Cardiac fibroblast (primary cell): ENCODE results near the gene RAVER2.
"Not testable (repeated sequence)": the region's sequence is repeated elsewhere in the genome, so short reads cannot be mapped to it uniquely, and the experiment has no call there.

Experiments
- DNase-seq, 2 donors: peaks; one replicate each; pipeline versions ENCODE4 v3.0.0 to v3.0.0-alpha.2; 2010; ENCODE audit warnings: low read depth in 2 of 2
- H3K4me3 ChIP-seq, 2 donors: replicated peaks in 1 of 2; 1 replicate in 1 of 2; 2 replicates in 1 of 2; pipeline ENCODE4 v1.5.1; 2011; ENCODE audit warnings: low read depth in 2 of 2, low read length in 2 of 2, mild to moderate bottlenecking in 2 of 2, moderate library complexity in 1 of 2
- TF ChIP-seq, protein P1 (sequence below): IDR thresholded peaks from one replicate; pipeline ENCODE4 v1.5.1; 2011; ENCODE audit warnings: low read depth, mild to moderate bottlenecking, low read length, inconsistent platforms

The RAVER2 gene, protein sequence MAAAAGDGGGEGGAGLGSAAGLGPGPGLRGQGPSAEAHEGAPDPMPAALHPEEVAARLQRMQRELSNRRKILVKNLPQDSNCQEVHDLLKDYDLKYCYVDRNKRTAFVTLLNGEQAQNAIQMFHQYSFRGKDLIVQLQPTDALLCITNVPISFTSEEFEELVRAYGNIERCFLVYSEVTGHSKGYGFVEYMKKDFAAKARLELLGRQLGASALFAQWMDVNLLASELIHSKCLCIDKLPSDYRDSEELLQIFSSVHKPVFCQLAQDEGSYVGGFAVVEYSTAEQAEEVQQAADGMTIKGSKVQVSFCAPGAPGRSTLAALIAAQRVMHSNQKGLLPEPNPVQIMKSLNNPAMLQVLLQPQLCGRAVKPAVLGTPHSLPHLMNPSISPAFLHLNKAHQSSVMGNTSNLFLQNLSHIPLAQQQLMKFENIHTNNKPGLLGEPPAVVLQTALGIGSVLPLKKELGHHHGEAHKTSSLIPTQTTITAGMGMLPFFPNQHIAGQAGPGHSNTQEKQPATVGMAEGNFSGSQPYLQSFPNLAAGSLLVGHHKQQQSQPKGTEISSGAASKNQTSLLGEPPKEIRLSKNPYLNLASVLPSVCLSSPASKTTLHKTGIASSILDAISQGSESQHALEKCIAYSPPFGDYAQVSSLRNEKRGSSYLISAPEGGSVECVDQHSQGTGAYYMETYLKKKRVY

DNA sequence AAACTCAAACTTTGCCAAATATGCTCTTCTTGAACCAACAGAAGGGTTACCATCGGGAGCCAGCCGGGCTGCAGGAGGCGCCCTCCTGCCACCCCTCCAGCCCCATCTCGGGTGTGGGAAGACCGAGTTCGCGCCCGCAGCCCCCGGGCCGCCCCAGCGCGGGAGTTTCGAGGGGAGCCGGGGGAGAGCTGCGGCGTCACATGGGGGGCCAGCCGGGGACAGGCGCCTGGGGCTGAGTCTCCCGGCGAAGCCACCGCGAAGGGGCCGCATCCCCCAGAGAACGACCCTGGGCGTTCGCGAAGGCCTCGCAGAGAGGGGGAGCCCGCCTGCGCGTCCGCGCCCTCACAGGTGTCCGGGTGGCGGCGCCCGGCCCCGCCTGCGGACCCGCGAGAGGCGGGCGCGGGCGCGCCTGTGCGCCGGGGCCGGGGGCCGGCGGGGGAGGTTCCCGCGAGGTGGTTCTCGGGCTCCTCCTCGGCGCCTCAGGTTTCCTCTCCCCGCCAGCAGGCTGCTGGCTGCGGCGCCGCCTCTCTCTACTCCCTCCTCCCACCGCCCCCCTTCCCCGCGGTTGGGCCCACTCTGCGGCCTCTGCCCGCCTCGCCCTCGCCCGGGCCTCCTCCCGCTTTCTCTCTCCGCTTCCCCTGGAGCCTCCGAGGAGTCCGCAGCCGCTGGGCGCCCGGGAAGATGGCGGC lies at the start of gene RAVER2:
Gene RAVER2, plus strand, starts transcription at position 584 of the 689 bp plus-strand sequence. Its CDS starts 98 bp downstream, at position 682.
- peak within 1 kb of the TSS; percentile 74 to 77 for H3K4me3 ChIP-seq
- TF ChIP-seq, protein P1, sequence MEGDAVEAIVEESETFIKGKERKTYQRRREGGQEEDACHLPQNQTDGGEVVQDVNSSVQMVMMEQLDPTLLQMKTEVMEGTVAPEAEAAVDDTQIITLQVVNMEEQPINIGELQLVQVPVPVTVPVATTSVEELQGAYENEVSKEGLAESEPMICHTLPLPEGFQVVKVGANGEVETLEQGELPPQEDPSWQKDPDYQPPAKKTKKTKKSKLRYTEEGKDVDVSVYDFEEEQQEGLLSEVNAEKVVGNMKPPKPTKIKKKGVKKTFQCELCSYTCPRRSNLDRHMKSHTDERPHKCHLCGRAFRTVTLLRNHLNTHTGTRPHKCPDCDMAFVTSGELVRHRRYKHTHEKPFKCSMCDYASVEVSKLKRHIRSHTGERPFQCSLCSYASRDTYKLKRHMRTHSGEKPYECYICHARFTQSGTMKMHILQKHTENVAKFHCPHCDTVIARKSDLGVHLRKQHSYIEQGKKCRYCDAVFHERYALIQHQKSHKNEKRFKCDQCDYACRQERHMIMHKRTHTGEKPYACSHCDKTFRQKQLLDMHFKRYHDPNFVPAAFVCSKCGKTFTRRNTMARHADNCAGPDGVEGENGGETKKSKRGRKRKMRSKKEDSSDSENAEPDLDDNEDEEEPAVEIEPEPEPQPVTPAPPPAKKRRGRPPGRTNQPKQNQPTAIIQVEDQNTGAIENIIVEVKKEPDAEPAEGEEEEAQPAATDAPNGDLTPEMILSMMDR: peak; percentile 50
- peak; percentile 43 to 76 for DNase-seq

DNA sequence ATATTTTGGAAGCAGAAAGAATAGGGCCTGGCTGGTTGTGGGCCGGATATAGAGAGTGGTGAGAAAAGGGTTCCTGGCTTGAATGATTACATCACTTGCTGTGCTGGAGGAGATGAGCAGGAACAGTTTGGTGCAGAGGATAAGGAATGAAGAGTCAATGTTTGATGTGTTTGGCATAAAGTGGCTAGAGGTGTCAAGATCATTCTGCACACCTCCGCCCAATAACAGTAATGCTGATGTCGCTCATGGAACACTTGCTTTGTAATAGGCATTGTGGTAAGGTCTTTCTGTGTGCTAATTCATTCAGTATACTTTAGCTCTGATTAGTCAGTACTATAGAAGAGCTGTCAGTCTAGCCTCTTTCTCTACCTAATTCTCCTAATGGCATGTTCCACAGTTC lies 48.0 kb upstream of the RAVER2 start:
- TF ChIP-seq, protein P1: no peak
- DNase-seq: no peak
- H3K4me3 ChIP-seq: no peak overlapping the region

DNA sequence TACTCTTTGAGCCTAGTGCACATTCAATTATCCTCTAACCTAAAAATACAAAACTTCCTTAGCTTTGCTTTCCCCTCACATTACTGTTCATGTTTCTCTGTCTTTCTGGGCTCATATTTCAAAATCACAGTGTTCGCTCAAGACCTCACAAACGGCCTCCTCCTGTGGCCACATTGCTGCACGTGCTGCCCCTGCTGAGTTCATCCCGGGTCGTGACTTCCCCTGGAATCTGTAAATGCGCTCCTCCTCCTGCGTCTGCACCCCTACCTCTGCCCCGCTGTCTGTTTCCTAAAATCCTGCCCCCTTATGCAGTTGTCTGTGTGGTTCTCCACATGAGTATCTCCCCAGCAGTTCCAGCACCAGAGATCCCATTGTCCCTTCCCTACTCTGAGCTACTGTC lies 45.5 kb upstream of the RAVER2 start:
- TF ChIP-seq, protein P1: no peak
- DNase-seq: no peak
- H3K4me3 ChIP-seq: no peak overlapping the region

GRCh38 chr1:64701071-64701470 lies 43.8 kb upstream of the RAVER2 start:
- TF ChIP-seq, protein P1: no peak
- no peak for DNase-seq
- no peak overlapping the region for H3K4me3 ChIP-seq

DNA sequence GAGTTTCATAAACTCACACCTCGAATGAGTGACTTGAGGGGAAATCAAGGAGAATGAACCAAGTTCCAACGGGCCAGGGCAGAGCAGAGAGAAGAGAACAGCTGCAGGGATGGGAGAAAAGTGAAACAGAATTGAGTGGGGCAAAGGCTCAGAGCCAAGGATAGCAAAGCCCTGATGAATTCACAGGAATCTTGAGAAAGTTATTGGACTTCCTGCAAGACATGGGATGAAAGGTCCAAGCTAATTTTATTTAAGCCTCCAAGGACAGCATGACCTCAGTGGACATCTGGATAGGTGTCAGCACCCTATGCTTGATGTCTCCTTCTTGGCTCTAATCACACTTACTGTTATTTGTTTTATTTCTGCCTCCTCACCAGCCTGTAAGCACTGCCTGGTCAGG lies 43.0 kb upstream of the RAVER2 start:
- TF ChIP-seq, protein P1: no peak
- DNase-seq: peak; percentile 7 to 38
- no peak overlapping the region for H3K4me3 ChIP-seq

GRCh38 chr1:64702670-64703069 lies 42.2 kb upstream of the RAVER2 start:
- not testable (repeated sequence) for DNase-seq, H3K4me3 ChIP-seq

- H3K4me3 ChIP-seq: no peak overlapping the region
- TF ChIP-seq, protein P1: no peak
- no peak for DNase-seq
Observed at GRCh38 chr1:64703600-64703999, 41.3 kb upstream of the RAVER2 start.
